ENCODE measurements around the gene PPP4C. TPM values are rescaled to one million over a fixed set of nuclear protein-coding genes. Genes with fewer than 3 reads are reported as not detected.

PPP4C gene
- total RNA-seq, 4 donors from 2014 or later: 49.8 to 59.1 (median 56.3) TPM

DNA sequence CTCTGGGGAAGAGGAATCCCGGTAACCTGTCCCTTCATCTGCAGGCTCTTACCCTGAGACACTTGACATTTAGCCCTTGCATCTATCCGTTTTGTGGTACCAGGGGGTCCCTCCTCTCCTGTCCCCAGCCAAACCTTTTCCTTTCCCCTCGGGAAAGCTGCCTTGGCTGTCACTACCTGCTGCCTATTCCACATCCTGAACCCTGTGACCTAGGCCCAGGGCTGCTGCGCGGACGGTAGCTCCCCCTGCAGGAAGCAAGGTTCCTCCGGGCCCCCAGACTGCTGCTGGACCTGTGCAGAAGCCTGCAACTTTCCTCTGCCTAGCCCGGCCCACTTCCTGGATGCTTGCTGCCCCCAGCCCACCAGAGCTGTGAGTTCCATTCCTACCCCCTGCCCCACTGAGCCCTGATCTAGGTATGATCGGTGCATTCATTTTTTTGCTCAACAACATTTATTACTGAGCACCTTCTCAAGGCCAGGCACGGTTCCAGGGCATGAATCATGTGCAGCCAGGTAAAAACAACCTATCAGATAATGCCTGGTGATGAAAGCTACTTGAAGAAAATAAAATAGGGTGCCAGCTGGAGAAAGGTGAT, 20.7 kb upstream of the PPP4C start:
- no peak for TF ChIP-seq CTCF (IDR thresholded peaks at IDR 0.05)
- DNase-seq (ENCODE audit: low spot score) (no peak), ATAC-seq (ENCODE audit: low FRiP score) (peak; percentile 33)

DNA sequence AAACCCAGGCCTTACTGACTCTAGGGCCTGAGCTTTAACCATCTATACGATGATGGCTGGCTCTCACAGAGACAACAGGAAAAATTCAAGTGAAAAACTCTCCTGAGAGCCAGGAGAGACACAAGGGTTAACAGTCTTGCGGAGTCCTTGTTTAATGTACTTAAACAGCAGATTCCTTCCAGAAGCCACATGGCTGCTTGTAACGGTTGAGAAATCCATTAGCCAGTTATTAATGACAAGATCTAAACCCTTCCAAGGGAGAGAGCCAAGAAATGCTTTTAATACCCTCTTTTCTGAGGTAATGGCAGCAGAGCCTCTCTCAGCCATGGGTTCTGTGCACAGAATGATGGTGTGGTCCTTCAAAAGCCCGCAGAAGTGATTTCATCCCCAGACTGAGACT, 15.4 kb upstream of the PPP4C start:
- no peak for ATAC-seq (ENCODE audit: low FRiP score)
- no peak for TF ChIP-seq CTCF (IDR thresholded peaks at IDR 0.05)
- no peak for DNase-seq (ENCODE audit: low spot score)

DNA sequence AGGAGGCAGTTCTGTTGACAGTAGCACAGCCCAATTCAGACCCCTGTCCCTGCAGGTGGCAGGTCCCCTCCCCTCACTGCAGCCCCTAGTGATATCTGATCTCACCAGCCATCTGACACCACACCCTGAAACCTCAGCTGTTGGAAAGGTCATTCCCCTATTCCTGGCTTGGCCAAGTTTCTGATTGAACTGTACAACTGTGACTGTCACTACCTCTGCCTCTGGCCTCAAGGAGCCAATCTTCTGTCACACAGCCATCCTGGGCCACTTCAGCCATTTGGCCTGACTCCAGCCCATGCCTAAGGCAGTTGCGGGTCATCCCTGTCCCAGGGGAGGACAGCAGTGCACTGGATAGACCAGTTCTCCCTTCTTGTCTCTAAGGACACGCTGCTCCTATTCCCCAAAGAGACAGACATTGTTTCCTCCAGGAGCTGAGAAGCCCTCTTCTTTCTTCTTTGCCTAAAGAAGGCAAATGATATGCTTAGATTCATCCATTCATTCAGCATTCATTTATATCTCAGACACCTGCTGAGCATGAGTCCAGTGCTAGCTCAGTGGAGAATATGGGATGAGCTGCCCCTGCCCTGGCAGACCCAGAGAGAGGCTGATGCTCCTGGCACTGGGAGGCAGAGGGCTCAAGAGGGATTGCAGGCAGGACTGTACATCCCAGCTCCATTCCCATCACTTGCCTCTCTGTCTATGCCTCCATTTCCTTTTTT, 14.8 kb upstream of the PPP4C start:
- no peak for ATAC-seq (ENCODE audit: low FRiP score)
- no peak for TF ChIP-seq CTCF (IDR thresholded peaks at IDR 0.05)
- no peak for DNase-seq (ENCODE audit: low spot score)

GRCh38 chr16:30063278-30063892, 12.4 kb upstream of the PPP4C start:
- no peak for DNase-seq (ENCODE audit: low spot score)
- no peak for TF ChIP-seq CTCF (IDR thresholded peaks at IDR 0.05)
- no peak for ATAC-seq (ENCODE audit: low FRiP score)

GRCh38 chr16:30063893-30064728, 11.7 kb upstream of the PPP4C start:
- peak; percentile 59 for DNase-seq (ENCODE audit: low spot score)

DNA sequence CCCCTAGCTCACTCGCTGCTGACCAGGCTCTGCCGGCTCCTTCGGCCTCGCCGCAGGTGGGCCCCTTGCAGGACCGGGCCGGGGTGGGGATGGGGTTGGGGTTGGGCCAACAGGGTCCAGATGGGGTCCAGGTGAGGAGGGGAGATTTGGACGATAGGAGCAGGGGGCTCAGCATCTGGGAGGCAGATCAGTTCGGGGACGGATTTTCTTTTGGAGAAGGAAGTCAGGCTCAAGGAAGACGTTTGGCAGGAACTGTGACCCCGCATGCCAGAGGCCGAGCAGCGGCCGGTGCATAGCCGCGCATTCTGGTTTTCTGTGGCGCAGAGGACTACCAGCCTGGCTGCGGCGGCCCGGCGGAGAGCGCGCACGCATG, 11.1 kb upstream of the PPP4C start:
- TF ChIP-seq CTCF (IDR thresholded peaks at IDR 0.05): no peak
- DNase-seq (ENCODE audit: low spot score) (no peak), ATAC-seq (ENCODE audit: low FRiP score) (no peak)

More at GRCh38 chr16:30063893-30064728, 11.7 kb upstream of the PPP4C start:
- ATAC-seq (ENCODE audit: low FRiP score): peak; percentile 13
- TF ChIP-seq CTCF (IDR thresholded peaks at IDR 0.05): no peak
